ENCODE results near the gene VPS54. TPM values are rescaled to one million over a fixed set of nuclear protein-coding genes. Genes with fewer than 3 reads are reported as not detected.

VPS54 gene
- total RNA-seq, 1 experiment from 2014 or later: 12.4 TPM

DNA sequence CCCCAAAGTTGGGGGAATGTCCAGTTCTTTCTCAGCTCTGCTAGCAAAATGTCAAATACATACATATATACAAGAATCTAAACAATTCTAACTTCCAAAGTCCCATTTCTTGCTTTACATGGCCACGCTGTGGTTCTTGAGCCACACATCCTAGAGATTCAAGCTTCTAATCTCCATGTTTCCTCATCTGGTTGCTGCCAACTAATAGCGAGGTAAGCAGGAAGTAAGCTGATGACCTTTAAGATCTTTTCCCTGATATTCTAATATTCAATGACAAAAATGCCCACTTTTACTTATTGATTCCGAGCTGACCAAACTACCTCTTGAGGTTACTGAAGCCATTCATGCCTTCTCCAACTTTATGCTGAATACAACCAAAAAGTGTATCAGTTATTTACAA is 3.3 kb downstream of the VPS54 start:
- H3K9me3 ChIP-seq (ENCODE audit: control insufficient read depth in 1 of 2, insufficient read depth in 1 of 2, low read depth in 1 of 2, low read length in 2 of 2): no peaks in the 10 kb centered on the region
- ATAC-seq (no peak), DNase-seq (ENCODE audit: low read depth, low spot score) (no peak)
- RAD21 ChIA-PET (ENCODE audit: low non-redundant PET in 1 of 2, low total read pairs in 2 of 2, uncharacterized antibody in 2 of 2, unreplicated experiment in 2 of 2): interaction anchor here in 1 of 2 experiments (0.7 kb wide), 1 partner anchor 627 kb away, joined by 3 read pairs; no protein-coding TSS in a partner anchor
- H3K27me3 ChIP-seq (ENCODE audit: insufficient read depth, low read length): no peaks in the 10 kb centered on the region
- no peak overlapping the region for H3K9ac ChIP-seq (ENCODE audit: low read length)
- 0 out of 2 replicates have a peak overlapping the region, but pooled peaks have one; percentile 1 for H3K4me2 ChIP-seq (ENCODE audit: low read length)
- no peaks in the 10 kb centered on the region for H3K9me2 ChIP-seq (ENCODE audit: insufficient read depth)
- H3K27ac ChIP-seq (ENCODE audit: low read depth, low read length): no peak overlapping the region
- H3K4me1 ChIP-seq (ENCODE audit: control insufficient read depth in 1 of 2, insufficient read depth in 2 of 2, low read length in 2 of 2): peaks cover 3 to 25% of the 10 kb centered on the region in 2 experiments; a peak in 3 of 4 replicates
- peaks cover 71% of the 10 kb centered on the region for H3K79me2 ChIP-seq (ENCODE audit: insufficient read depth, low read length)
- POLR2A ChIA-PET: no interaction called here
- TF ChIP-seq CBX3 (IDR thresholded peaks at IDR 0.05; ENCODE audit: low read depth): no peak
- TF ChIP-seq SRF (IDR thresholded peaks at IDR 0.05; ENCODE audit: low read depth): no peak
- TF ChIP-seq RAD21 (IDR thresholded peaks at IDR 0.05; ENCODE audit: low read depth): no peak
- no peak for TF ChIP-seq ZFX (IDR thresholded peaks at IDR 0.05)
- TF ChIP-seq EZH2phosphoT487 (IDR thresholded peaks at IDR 0.05; ENCODE audit: borderline replicate concordance): no peak
- 0 out of 2 replicates have a peak, but pooled peaks have one; percentile 26 for TF ChIP-seq FOSL1 (IDR thresholded peaks at IDR 0.05; ENCODE audit: low read depth)
- TF ChIP-seq ELF1 (IDR thresholded peaks at IDR 0.05; ENCODE audit: borderline replicate concordance, low read depth): no peak
- no peak for TF ChIP-seq MAX (IDR thresholded peaks at IDR 0.05)
- H4K20me1 ChIP-seq (ENCODE audit: insufficient read depth): no peaks in the 10 kb centered on the region
- TSS peak; percentile 26 for BruUV-seq (replicated peaks)
- CTCF ChIA-PET: interaction anchor here (1.1 kb wide), 1 partner anchor 23 kb away, joined by 3 read pairs; no protein-coding TSS in a partner anchor
- H3K4me3 ChIP-seq (replicated peaks in 1 of 2; ENCODE audit: low read depth in 1 of 2, low read length in 2 of 2): no peak overlapping the region
- H2AFZ ChIP-seq (ENCODE audit: low read depth, low read length, poor library complexity, severe bottlenecking): no peak overlapping the region
- intact Hi-C loops (cut with micrococcal nuclease): no loop called here
- H3K36me3 ChIP-seq (ENCODE audit: control insufficient read depth in 1 of 2, insufficient read depth in 2 of 2, low read length in 2 of 2): no peaks in the 10 kb centered on the region

GRCh38 chr2:64015391-64015790 is 3.8 kb downstream of the VPS54 start:
- no peaks in the 10 kb centered on the region for H3K9me2 ChIP-seq (ENCODE audit: insufficient read depth)
- ChIA-PET RAD21 (ENCODE audit: low non-redundant PET in 1 of 2, low total read pairs in 2 of 2, uncharacterized antibody in 2 of 2, unreplicated experiment in 2 of 2) (no interaction called here), CTCF (no interaction called here), POLR2A (no interaction called here)
- no peaks in the 10 kb centered on the region for H3K36me3 ChIP-seq (ENCODE audit: control insufficient read depth in 1 of 2, insufficient read depth in 2 of 2, low read length in 2 of 2)
- no peak overlapping the region for H3K4me3 ChIP-seq (replicated peaks in 1 of 2; ENCODE audit: low read depth in 1 of 2, low read length in 2 of 2)
- H3K9ac ChIP-seq (ENCODE audit: low read length): no peak overlapping the region
- intact Hi-C loops (cut with micrococcal nuclease): no loop called here
- DNase-seq (ENCODE audit: low read depth, low spot score): no peak
- H3K27ac ChIP-seq (ENCODE audit: low read depth, low read length): no peak overlapping the region
- H2AFZ ChIP-seq (ENCODE audit: low read depth, low read length, poor library complexity, severe bottlenecking): no peak overlapping the region
- BruUV-seq (replicated peaks): no TSS peak
- H3K9me3 ChIP-seq (ENCODE audit: control insufficient read depth in 1 of 2, insufficient read depth in 1 of 2, low read depth in 1 of 2, low read length in 2 of 2): no peaks in the 10 kb centered on the region
- H4K20me1 ChIP-seq (ENCODE audit: insufficient read depth): no peaks in the 10 kb centered on the region
- H3K27me3 ChIP-seq (ENCODE audit: insufficient read depth, low read length): no peaks in the 10 kb centered on the region
- H3K79me2 ChIP-seq (ENCODE audit: insufficient read depth, low read length): peaks cover 76% of the 10 kb centered on the region
- no peak for ATAC-seq
- no peak overlapping the region for H3K4me2 ChIP-seq (ENCODE audit: low read length)
- H3K4me1 ChIP-seq (ENCODE audit: control insufficient read depth in 1 of 2, insufficient read depth in 2 of 2, low read length in 2 of 2): peaks cover 3 to 24% of the 10 kb centered on the region in 2 experiments; a peak in 3 of 4 replicates
- TF ChIP-seq FOSL1 (IDR thresholded peaks at IDR 0.05; ENCODE audit: low read depth) (no peak), MAX (IDR thresholded peaks at IDR 0.05) (no peak), CEBPB (IDR thresholded peaks at IDR 0.05; ENCODE audit: low read depth) (no peak), CBX3 (IDR thresholded peaks at IDR 0.05; ENCODE audit: low read depth) (no peak), POLR2A (IDR thresholded peaks at IDR 0.05; ENCODE audit: borderline replicate concordance, extremely low read depth, insufficient read depth, insufficient read length) (no peak), YY1 (IDR thresholded peaks at IDR 0.05; ENCODE audit: extremely low read depth, insufficient replicate concordance, low read depth, low read length) (no peak), ATF3 (IDR thresholded peaks at IDR 0.05) (no peak), SIN3A (IDR thresholded peaks at IDR 0.05; ENCODE audit: low read depth) (no peak), EZH2 (IDR thresholded peaks at IDR 0.05) (no peak), SRF (IDR thresholded peaks at IDR 0.05; ENCODE audit: low read depth) (no peak), ZNF274 (IDR thresholded peaks at IDR 0.05; ENCODE audit: low read depth, low read length) (no peak), ELF1 (IDR thresholded peaks at IDR 0.05; ENCODE audit: borderline replicate concordance, low read depth) (no peak), ZFX (IDR thresholded peaks at IDR 0.05) (no peak)
- TF ChIP-seq, protein P1, sequence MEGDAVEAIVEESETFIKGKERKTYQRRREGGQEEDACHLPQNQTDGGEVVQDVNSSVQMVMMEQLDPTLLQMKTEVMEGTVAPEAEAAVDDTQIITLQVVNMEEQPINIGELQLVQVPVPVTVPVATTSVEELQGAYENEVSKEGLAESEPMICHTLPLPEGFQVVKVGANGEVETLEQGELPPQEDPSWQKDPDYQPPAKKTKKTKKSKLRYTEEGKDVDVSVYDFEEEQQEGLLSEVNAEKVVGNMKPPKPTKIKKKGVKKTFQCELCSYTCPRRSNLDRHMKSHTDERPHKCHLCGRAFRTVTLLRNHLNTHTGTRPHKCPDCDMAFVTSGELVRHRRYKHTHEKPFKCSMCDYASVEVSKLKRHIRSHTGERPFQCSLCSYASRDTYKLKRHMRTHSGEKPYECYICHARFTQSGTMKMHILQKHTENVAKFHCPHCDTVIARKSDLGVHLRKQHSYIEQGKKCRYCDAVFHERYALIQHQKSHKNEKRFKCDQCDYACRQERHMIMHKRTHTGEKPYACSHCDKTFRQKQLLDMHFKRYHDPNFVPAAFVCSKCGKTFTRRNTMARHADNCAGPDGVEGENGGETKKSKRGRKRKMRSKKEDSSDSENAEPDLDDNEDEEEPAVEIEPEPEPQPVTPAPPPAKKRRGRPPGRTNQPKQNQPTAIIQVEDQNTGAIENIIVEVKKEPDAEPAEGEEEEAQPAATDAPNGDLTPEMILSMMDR (IDR thresholded peaks at IDR 0.05 in 2 of 3, conservative IDR thresholded peaks at IDR 0.05 in 1 of 3; ENCODE audit: borderline replicate concordance in 1 of 3, insufficient read depth in 1 of 3, low read depth in 2 of 3, low read length in 2 of 3): no peak
